ENCODE data around the gene CABLES2.
"Not testable (repeated sequence)": the region's sequence is repeated elsewhere in the genome, so short reads cannot be mapped to it uniquely, and the experiment has no call there.

CABLES2 gene

DNA sequence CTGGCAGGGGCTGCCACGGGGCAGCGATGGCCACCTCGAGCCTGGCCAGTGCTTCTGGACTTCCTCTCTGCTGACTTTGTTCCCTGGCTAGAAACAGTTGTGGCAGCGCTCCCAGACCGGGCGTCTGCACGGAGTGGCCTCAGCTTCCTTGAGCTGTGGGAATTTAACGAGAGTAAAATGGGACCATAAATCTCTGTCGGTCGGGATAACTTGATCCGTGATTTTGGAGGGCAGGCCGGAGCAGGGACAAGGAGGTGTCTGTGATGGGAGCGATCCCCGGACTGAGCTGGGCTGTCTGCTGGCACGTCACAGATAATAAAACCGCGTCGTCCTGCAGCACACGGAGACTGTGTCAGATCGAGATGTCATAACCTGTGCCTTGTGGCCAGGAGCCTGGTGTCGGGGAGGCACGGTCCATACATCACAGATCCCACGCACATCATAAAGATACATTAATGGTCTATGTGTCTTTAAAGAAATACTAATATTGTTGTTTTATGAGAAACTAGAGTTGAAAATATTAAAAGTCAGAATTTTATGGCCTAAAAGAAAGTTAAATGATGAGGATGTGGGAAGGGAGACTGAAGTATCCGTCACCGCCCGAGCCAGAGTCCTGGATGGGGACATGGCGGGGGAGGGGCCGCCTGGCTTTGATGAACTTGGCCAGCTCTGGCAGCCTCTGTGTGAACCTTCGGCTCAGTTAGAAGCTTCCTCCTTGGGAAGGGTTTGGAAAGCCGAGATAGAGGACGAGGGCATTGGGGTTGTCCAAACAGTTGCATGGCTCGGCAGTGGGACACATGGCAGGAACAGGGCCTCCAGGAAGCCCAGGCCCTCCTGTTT, 26.8 kb upstream of the CABLES2 start:
- DNase-seq (ENCODE audit: low spot score): no peak

DNA sequence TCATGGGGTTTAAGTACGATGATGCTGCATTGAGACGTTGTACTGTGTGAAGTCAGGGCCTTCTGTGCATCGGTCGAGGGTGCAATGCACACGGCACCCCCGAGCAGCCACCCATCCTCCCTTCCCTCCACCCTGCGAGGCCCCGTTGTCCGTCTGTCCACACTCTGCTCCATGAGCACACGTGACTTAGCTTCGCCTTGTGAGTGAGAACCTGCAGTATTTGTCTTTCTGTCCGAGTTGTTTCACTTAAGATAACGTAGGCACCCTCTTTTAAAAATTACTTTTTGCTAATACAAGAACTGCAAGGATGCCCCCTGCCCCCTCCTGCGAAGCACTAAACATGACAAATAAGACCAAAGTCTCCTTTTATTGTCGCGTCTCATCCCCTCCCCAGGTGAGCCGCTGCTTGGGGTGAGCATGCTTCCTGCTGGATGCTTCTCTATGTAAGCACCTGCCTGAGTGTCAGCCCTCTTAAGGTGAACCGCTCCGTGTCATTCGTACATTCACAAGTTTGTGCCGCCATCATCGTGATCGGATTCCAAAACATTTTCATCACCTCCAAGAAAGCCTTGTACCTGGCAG, 23.9 kb upstream of the CABLES2 start:
- DNase-seq (ENCODE audit: low spot score): no peak

- no peak for DNase-seq (ENCODE audit: low spot score)
These were observed 23.3 kb upstream of the CABLES2 start for GRCh38 chr20:62430311-62430853.

DNA sequence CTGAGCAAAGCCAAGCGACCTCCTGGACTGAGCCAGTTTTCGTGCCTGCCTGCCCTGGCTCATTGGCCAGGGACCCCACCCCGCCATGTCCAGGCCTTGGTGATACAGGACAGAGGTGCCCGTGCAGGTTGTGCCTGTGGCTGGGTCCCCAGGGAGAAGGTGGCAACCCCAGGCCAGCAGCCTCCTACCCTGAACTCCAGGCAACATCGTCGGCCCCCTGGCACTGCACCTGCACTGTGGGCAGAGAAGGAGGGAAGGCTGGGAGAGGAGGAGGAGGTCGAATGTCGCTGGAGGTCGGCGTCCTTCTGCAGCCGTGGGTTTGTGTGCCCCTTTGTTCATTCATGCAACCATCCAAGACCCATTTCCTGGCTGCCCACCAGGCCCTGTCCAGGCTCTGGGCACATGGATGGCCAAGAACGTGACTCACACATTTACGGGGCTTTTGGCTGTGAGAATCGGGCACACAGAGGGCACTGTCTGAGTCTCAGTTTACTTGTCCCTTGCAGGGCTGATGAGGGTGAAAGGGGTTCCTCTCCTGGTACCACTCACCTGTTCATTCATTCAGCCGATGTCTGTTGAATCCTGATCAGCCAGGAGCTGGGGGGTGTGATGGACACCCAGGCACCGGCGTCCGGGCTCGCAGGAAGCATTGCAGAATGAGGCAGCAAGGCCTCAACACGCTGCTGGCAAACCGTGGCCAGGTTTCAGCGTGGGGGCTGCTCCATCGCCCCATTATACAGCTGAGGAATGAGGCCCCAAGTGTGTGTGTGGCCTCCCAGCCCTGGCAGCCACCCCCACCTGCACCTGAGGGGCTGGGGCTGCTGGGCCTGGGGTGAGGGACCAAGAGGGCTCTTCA, 22.6 kb upstream of the CABLES2 start:
- DNase-seq (ENCODE audit: low spot score): no peak

DNA sequence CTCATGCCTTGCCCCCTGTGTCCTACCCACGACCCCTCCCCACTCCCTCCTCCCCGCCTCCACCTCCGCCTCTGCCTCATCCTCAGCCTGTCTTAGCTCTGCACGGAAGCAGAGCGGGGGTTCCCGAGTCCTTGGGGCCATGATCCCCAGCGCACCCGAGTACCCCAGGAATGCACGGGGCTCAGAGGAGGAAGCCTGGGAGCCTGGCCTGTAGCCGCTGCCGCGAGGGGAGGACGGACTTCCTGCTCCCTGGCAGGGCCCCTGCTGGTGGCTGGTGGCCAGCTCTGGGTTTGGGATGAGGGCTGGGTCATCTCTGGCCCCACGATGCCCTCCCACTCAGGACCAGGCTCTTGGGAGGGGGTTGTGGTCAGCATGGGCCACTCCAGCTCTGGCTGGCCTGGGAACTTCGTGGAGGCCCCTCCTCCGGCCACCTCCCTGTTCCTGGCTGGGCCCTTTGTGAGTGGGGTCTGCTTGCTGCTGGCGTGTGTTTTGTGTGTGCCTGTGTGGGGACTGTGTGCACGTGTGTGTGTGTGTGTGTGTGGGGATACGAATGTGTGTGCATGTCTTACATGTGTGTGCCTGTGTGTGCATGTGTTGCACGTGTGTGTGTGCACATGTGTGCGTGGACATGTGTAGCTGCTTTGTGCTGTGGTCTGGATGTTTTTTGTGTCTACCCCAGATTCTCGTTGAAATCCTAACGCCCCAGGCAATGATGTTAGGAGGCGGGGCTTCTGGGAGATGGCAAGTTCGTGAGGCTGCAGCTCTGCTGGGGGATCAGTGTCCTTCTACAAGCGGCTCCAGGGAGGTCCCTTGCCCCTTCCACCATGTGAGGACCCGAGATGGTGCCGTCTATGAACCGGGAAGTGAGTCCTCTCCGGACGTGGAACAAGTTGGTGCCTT, 21.6 kb upstream of the CABLES2 start:
- no peak for DNase-seq (ENCODE audit: low spot score)

DNA sequence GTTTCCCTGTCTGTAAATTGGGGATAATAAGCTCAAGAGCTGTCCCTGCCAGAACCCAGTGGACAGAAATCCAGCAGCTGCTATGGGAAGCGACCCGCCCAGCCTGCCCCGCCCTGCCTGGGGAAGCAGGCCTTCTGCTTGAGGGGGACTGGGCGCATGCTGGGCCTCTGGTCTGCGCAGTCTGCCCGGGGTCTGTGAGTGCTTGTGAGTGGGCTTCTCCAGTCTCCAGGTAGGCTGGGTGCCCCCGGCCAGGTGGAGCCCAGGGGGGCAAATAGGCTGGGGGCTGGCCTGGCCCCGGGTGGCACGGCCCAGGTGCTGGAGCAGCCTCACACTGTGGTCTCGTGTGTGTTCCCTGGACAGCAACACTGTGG, 20.9 kb upstream of the CABLES2 start:
- no peak for DNase-seq (ENCODE audit: low spot score)

- no peak for DNase-seq (ENCODE audit: low spot score)
These were observed 20.3 kb upstream of the CABLES2 start, which contains the start of gene RBBP8NL for GRCh38 chr20:62427172-62428001. Gene RBBP8NL, minus strand, starts transcription at chr20:62427539. Its CDS starts 7,892 bp downstream, at chr20:62419647.

DNA sequence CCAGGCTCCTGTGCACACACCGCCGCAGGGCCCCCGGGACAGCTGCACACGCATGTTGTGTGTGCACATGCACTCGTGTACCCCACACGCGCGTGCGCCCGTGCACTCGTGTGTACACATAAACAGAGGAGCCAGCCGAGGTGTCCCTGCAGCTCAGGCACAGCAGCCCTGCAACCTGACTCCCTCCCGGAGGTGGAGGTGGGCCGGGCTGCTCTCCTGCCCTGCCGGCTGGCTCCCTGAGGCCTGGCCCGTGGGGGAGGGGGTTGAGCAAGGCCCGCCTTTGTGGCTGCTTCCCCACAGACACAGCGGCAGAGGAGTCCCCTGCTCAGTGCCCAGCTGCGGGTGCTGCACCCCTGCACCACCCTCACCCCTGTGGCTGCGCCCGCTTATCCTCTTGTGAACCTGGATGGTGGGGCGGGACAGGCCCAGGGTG, 19.6 kb upstream of the CABLES2 start:
- no peak for DNase-seq (ENCODE audit: low spot score)

DNA sequence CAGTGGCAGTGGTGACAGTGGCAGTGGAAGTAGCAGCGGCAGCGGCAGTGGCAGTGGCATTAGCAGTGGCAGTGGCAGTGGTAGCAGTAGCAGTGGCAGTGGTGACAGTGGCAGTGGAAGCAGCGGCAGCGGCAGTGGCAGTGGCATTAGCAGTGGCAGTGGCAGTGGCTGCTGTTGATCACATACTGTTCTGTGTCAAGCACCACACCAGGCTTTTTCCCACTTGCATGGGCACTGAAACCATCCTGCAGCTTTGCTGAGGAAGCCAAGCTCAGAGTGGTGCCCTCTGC, 18.9 kb upstream of the CABLES2 start:
- DNase-seq (ENCODE audit: low spot score): not testable (repeated sequence)

- DNase-seq (ENCODE audit: low spot score): no peak
These were observed 18.4 kb upstream of the CABLES2 start for GRCh38 chr20:62425281-62426058.

DNA sequence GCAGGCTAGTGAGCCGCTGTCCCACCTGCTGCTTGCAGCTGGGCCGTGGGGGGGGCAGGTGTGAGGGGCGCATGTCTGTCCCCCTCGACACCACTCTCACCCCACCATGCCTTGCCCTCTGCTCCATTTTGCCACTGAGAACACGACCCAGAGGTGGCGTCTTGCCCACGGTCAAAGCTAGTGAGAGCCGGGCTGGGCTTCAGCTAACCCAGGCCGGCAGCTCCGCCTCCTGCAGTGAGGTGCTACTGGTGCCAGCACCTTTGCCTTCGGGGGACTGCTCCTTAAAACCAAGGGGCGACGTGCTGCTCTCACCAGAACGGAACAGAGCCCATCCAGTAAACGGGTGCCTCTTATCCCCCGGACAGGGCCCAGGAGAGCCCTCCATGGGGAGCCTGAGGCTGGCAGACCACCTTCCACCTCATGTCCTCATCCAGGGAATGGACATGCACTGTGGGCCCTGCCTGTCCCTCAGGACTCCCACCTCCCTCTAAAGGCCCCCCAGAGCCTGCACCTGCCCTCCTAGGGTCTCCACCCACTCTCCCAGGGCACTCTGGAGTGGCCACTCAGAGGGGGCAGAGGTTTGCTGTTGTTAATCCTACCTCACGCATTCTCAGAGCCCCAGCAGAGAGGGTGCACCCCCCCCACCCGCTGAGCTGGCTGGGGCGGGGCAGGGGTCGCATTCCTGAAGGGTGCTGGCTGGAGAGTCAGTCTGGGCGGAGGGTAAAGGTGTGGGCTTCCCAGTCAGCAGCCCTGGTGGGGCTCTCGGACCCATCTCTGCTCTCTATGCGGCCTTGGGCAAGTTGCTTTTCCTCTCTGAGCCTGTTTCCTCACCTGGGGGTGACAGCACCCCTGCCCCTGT, 17.4 kb upstream of the CABLES2 start:
- DNase-seq (ENCODE audit: low spot score): no peak

- no peak for DNase-seq (ENCODE audit: low spot score)
These were observed 16.2 kb upstream of the CABLES2 start for GRCh38 chr20:62423326-62423706.

DNA sequence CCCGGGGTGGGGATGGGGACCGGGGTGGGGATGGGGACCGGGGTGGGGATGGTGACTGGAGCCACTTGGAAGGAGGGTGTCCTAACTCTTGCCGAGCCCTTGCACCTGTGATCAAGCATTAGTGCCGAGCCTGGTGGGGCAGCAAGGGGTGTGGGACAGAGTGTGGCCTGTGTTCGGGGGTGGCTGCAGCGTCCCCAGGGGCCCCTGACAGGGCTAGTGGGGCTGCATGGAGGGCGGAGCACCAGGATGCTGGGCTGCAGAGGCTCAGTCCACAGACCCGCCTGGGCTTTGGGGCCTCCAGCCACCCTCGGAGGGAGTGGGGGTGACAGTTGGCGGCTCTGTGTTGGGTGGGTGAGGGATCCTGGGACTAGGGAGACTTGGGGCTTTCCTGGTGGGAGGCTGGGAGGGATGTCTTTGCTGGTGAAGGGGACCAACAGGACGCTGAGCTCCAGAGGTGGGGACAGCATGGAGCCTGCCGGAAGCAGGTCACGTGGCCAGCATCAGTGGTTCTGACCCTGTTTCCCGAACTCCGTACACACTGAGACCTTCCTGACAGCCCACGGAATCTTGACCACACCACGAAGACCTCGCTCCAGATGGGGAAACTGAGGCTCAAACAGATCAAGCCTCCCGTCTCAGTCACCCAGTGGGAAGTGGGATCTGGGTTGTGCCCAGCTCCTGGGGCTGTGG, 15.7 kb upstream of the CABLES2 start:
- DNase-seq (ENCODE audit: low spot score): no peak

DNA sequence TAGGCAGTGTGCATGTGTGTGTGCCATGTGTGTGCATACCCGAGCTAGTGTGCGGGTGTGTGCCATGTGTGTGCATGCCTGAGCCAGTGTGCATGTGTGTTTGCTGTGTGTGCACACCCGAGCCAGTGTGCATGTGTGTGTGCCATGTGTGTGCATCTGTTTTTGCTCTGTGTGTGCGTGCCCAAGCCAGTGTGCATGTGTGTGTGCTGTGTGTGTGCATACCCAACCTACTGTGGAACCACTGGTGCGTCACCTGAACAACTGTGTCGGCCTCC, 14.6 kb upstream of the CABLES2 start:
- DNase-seq (ENCODE audit: low spot score): no peak

DNA sequence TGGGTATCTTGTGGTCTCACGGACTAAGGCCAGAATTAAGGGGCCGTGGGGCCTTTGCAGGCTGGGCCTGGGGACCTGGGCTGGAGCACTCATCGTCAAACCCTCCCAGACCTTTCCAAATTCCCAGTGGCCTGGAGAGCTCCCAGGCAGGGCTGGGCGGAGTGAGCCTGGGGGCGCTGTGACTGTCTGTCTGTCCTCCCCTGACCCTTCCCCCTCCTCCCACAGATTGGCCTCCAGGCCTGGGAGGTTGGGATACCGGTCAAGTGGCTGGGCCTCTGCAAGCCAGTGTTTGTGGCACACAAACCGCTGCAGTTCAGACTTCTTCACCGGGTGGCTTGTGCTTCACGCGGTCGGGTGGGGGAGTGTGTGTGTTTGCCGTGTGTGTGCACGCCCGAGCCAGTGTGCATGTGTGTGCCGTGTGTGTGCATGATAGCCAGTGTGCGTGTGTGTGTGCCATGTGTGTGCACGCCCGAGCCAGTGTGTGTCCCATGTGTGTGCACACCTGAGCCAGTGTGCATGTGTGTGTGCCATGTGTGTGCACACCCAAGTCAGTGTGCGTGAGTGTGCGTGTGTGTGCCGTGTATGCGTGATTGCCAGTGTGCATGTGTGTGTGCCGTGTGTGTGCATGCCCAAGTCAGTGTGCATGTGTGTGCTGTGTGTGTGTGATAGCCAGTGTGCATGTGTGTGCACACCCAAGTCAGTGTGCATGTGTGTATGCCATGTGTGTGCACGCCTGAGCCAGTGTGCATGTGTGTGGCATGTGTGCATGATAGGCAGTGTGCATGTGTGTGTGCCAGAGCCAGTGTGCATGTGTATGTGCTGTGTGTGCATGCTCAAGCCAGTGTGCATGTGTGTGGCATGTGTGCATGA, 14.0 kb upstream of the CABLES2 start:
- DNase-seq (ENCODE audit: low spot score): no peak

DNA sequence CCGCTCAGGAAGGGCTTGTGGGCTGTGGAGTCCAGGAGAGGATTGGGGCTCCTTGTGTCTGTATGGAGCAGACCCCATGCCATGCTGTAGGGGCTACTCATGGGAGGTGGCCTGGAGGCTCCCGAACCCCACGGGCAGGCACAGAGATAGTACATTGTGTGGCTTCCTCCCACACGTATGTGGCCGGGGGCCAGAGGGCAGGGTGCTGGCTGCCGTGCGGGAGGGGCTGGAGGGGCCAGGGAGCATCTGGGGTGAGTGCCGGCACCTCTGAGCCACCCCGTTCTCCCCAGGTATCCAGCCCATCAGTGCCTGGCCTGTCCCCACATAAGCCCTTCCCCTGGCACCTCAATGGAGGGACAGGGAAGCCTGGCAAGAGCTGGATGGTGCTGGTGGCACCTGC, 12.7 kb upstream of the CABLES2 start:
- DNase-seq (ENCODE audit: low spot score): no peak

DNA sequence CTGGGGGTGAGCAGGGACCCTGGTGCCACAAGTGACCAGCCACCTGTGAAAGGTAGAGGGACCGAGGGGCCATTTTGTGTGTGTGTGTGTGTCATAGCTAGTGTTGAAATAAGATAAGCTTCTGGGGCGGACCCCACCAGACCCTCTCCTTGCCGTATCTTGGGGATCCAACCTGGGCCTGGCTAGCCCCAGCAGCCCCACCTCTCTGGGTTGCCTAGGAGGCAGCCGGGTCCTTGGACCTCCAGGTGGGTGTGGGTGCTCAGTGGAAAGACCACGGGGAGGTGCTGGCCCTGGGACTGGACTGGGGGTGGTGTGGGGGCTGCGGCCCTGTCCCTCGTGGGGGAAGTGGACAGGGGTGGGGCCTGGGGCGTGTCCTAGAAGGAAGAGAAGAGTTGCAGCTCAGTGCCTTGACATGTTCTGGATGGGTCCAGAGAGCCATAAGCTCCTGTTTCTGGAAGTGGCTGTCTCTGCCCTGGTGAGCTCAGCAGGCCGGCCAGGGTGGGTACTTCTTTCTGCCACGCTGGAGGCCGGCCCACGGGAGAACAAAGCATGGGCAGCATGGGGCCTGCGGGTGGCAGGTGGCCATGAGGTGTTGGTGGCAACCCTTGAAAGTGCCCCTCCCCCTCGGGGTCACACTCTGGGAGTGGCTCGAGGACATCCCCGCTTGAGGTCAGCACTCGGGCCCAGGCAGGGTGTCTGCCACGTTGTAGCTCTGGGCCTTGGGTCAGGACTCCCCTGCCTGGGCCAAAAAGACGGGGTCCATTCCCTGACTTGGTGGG, 11.8 kb upstream of the CABLES2 start:
- no peak for DNase-seq (ENCODE audit: low spot score)

Data from NAMALWA (cell line).